Keratinocyte (primary cell): Measurements from ENCODE around the gene FOXD4L6.
"Not testable (repeated sequence)": the region's sequence is repeated elsewhere in the genome, so short reads cannot be mapped to it uniquely, and the experiment has no call there.

ENCODE experiments used
- CTCF ChIP-seq, 3 experiments: IDR thresholded peaks in 1 of 3; conservative IDR thresholded peaks in 1 of 3; optimal IDR thresholded peaks in 1 of 3; 2 replicates in 2 of 3; 3 replicates in 1 of 3; pipeline versions ENCODE3 to v1.5.1; 2011; ENCODE audit warnings: low read length in 3 of 3, mild to moderate bottlenecking in 3 of 3, moderate library complexity in 2 of 3, control low read depth in 1 of 3, inconsistent platforms in 1 of 3; ENCODE audit not compliant: insufficient read depth in 2 of 3; ENCODE audit errors: extremely low read depth in 1 of 3
- EZH2 ChIP-seq: IDR thresholded peaks from one replicate; pipeline ENCODE4 v1.6.1; 2012; ENCODE audit warnings: inconsistent platforms, mild to moderate bottlenecking, low read length, moderate library complexity

GRCh38 chr9:41086215-41086614 is 42.3 kb downstream of the FOXD4L6 start:
- TF ChIP-seq CTCF (optimal IDR thresholded peaks at IDR 0.05 in 1 of 3, IDR thresholded peaks at IDR 0.05 in 1 of 3, conservative IDR thresholded peaks at IDR 0.05 in 1 of 3; ENCODE audit: extremely low read depth in 1 of 3, insufficient read depth in 2 of 3, low read length in 3 of 3); EZH2: not testable (repeated sequence)
